Activated naive CD8-positive, alpha-beta T cell treated with anti-CD3 and anti-CD28 coated beads, Interleukin-2, amount 50 U/mL, for 24 hours (primary cell): ENCODE measurements around the gene NBPF6.
A peak's percentile ranks its signal among the peaks of the same experiment; 100 is the strongest.
"Not testable (repeated sequence)": the region's sequence is repeated elsewhere in the genome, so short reads cannot be mapped to it uniquely, and the experiment has no call there.

Experiments
- ATAC-seq: fragments of 150-1000 bp; cut with Tn5 transposase; one replicate; pipeline ENCODE4 v1.10.0; 2021
- DNase-seq: peaks from one replicate; pipeline ENCODE4 v3.0.0; 2021
- H3K27ac Mint-ChIP-seq: one replicate; pipeline ENCODE4 v1.8.0; 2021; ENCODE audit warnings: mild to moderate bottlenecking, mixed read lengths
- H3K27me3 Mint-ChIP-seq: one replicate; pipeline ENCODE4 v1.8.0; 2021; ENCODE audit warnings: mixed read lengths
- H3K36me3 Mint-ChIP-seq: one replicate; pipeline ENCODE4 v1.8.0; 2021; ENCODE audit warnings: low read depth, mixed read lengths
- H3K4me1 Mint-ChIP-seq: one replicate; pipeline ENCODE4 v1.8.0; 2021; ENCODE audit warnings: mixed read lengths
- H3K4me3 Mint-ChIP-seq: one replicate; pipeline ENCODE4 v1.8.0; 2021; ENCODE audit warnings: mild to moderate bottlenecking, moderate library complexity, mixed read lengths
- H3K9me3 Mint-ChIP-seq: one replicate; pipeline ENCODE4 v1.8.0; 2021; ENCODE audit warnings: mixed read lengths

NBPF6 gene

GRCh38 chr1:108450043-108450442, at the start of gene NBPF6:
Gene NBPF6, plus strand, starts transcription at chr1:108450343. Its CDS starts 259 bp downstream, at chr1:108450602.
- H3K4me1 Mint-ChIP-seq, DNase-seq, H3K4me3 Mint-ChIP-seq, H3K27me3 Mint-ChIP-seq, ATAC-seq, H3K27ac Mint-ChIP-seq, H3K9me3 Mint-ChIP-seq, H3K36me3 Mint-ChIP-seq: not testable (repeated sequence)

- H3K9me3 Mint-ChIP-seq, H3K4me1 Mint-ChIP-seq: not testable (repeated sequence)
Observed at GRCh38 chr1:108411098-108411833, 38.9 kb upstream of the NBPF6 start.

DNA sequence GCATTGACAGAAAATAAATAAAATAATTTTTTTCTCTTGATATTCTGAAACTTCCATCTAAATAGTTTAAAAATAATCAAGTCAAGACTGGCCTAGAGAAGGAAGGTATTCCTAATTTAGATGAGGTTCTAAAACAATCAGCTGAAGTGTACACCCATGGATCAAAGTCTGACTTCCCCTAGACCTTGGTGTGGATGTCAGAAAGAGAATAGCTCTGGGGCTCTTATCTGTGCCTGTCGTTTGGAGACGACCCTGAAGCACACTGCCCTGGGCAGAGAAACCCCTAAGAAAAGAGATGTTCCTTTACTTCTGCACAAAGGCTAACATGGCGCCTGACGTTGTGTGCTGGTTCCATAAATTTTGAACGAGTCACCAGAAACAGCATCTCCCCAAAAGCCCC, 30.0 kb upstream of the NBPF6 start:
- DNase-seq, H3K27me3 Mint-ChIP-seq, H3K4me1 Mint-ChIP-seq, H3K36me3 Mint-ChIP-seq, H3K4me3 Mint-ChIP-seq, ATAC-seq, H3K9me3 Mint-ChIP-seq, H3K27ac Mint-ChIP-seq: not testable (repeated sequence)

More at GRCh38 chr1:108411098-108411833, 38.9 kb upstream of the NBPF6 start:
- not testable (repeated sequence) for H3K4me3 Mint-ChIP-seq, ATAC-seq, DNase-seq, H3K27me3 Mint-ChIP-seq, H3K36me3 Mint-ChIP-seq, H3K27ac Mint-ChIP-seq

GRCh38 chr1:108421061-108421916, 28.9 kb upstream of the NBPF6 start:
- not testable (repeated sequence) for DNase-seq, H3K27me3 Mint-ChIP-seq, H3K36me3 Mint-ChIP-seq, H3K4me3 Mint-ChIP-seq, H3K9me3 Mint-ChIP-seq, H3K4me1 Mint-ChIP-seq, H3K27ac Mint-ChIP-seq
- peak; percentile 81 for ATAC-seq

DNA sequence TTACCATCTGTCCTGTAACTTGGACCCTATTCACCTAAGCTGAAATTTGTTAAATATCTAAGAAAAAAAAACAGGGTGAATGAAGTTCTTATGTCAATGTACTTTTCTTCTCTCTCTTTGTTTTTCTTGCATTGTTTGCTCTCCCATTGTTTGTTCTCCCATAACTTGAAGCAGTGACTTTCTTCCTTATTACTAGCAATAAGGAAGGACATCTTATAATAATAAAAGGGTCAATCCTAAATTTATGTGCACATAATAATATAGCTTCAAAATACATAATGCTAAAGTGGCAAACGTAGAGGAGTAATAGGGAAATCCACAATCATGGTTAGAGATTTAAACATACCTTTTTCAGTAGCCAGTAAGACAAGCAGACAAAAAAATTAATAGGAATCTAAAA, 23.3 kb upstream of the NBPF6 start:
- not testable (repeated sequence) for H3K36me3 Mint-ChIP-seq, H3K4me3 Mint-ChIP-seq, H3K9me3 Mint-ChIP-seq, H3K27me3 Mint-ChIP-seq, H3K4me1 Mint-ChIP-seq, DNase-seq, ATAC-seq, H3K27ac Mint-ChIP-seq

DNA sequence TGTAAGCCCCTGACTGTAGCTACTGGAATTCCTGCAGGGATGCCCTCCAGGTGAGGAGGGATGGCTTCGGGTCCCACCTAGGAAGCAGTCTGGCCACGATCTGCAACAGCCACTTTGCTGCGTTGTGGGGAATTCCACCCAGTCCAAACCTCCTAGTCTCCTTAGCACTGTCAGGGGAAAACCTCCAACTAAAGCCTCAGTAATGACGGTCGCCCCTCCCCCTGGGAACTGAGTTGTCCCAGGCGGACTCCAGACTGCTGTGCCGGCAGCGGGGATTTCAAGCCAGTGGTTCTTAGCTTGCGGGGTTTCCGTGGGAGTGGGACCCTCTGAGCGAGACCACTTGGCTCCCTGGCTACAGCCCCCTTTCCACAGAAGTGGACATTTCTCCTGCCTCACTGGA, 18.1 kb upstream of the NBPF6 start:
- DNase-seq, ATAC-seq, H3K27me3 Mint-ChIP-seq, H3K9me3 Mint-ChIP-seq, H3K27ac Mint-ChIP-seq, H3K36me3 Mint-ChIP-seq, H3K4me1 Mint-ChIP-seq, H3K4me3 Mint-ChIP-seq: not testable (repeated sequence)

- DNase-seq, ATAC-seq, H3K4me1 Mint-ChIP-seq, H3K27ac Mint-ChIP-seq, H3K36me3 Mint-ChIP-seq, H3K9me3 Mint-ChIP-seq, H3K4me3 Mint-ChIP-seq, H3K27me3 Mint-ChIP-seq: not testable (repeated sequence)
Observed at GRCh38 chr1:108433404-108433803, 16.7 kb upstream of the NBPF6 start.

- H3K27me3 Mint-ChIP-seq, H3K9me3 Mint-ChIP-seq, DNase-seq, H3K4me3 Mint-ChIP-seq, H3K36me3 Mint-ChIP-seq, H3K27ac Mint-ChIP-seq, H3K4me1 Mint-ChIP-seq: not testable (repeated sequence)
- ATAC-seq = peak; percentile 81
Observed at GRCh38 chr1:108438536-108438935, 11.6 kb upstream of the NBPF6 start.

DNA sequence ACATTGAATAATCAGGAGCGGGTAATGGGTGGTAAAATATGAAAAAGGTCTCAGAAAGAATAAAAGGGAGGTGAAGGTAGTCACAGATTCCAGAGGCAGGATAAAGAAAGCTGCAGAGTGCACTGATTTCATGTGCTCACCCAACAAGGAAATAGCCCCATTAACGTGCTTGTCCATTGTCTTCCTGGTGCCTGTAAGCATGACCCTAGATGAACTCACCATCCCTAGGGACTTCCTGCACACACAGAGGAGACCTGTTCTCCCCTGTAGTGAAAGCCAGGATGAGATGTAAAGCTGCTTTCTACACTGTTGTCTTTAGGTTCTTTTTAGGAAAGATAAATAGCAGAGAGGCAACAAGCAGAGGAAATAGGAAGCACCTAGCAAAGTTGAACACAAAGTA, 4.4 kb downstream of the NBPF6 start:
- ATAC-seq, H3K4me3 Mint-ChIP-seq, H3K36me3 Mint-ChIP-seq, H3K9me3 Mint-ChIP-seq, DNase-seq, H3K4me1 Mint-ChIP-seq, H3K27ac Mint-ChIP-seq, H3K27me3 Mint-ChIP-seq: not testable (repeated sequence)

DNA sequence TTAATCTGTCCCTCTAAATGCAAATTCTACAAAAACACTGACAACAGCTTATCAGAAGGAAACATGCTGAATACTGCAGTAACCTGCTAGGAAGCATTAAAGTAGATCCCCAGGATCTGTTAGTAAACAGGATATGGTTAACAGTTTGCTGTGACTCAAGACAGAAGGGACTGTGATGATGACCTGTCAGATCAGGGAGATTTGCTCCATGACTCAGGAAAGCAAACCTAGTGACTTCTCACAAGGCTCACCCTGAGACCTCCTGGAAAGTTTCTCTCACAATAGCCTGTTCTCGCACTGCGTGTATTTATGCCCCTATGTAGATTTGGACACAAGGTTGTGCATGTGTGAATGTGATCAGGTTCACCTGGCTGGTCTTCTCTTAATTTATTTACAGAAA, 8.5 kb downstream of the NBPF6 start:
- not testable (repeated sequence) for H3K9me3 Mint-ChIP-seq, H3K36me3 Mint-ChIP-seq
- ATAC-seq = peak; percentile 88

GRCh38 chr1:108461758-108462157, 11.6 kb downstream of the NBPF6 start:
- H3K4me3 Mint-ChIP-seq, ATAC-seq, H3K36me3 Mint-ChIP-seq, DNase-seq, H3K4me1 Mint-ChIP-seq, H3K9me3 Mint-ChIP-seq, H3K27me3 Mint-ChIP-seq, H3K27ac Mint-ChIP-seq: not testable (repeated sequence)

More for the DNA sequence above, 8.5 kb downstream of the NBPF6 start:
- not testable (repeated sequence) for H3K4me1 Mint-ChIP-seq, DNase-seq, H3K27ac Mint-ChIP-seq, H3K4me3 Mint-ChIP-seq, H3K27me3 Mint-ChIP-seq

DNA sequence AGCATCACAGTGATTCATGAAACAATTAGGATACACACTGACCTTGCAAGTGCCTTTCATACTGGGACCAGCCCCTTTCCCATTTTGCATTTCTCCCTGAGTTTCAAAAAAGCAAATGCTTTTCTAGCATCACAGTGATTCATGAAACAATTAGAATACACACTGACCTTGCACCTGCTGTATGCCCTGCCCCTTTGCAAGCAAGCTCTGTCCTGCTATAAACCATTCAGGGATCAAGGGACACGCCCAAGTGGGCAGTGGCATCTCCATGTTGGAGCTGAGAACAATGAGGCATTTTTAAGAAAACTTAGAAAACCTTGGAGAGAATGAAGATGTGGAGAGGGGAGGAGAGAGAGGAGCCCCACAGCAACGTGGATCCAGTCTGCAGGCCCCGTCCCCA, 13.8 kb downstream of the NBPF6 start:
- not testable (repeated sequence) for H3K4me1 Mint-ChIP-seq, H3K36me3 Mint-ChIP-seq

DNA sequence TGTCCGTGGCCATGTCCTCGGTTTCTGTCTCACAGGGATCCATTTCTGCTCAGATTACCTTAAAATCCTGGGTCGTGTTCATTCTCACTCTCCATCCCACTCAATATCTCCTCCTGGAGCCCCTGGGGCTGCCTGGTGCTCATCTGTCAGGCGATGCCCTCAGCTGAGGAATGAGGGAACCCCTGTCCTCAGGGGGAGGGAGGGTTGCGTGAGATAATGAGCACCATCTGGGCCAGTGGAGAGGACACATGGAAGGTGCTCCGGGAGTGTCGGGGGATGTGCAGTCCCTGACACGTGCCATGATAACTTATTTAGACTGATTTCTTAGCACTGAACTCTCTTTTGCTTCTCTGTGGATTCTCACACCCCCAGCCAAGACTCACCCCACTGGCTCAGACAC, 16.0 kb downstream of the NBPF6 start:
- not testable (repeated sequence) for ATAC-seq, DNase-seq, H3K9me3 Mint-ChIP-seq, H3K27me3 Mint-ChIP-seq, H3K4me1 Mint-ChIP-seq, H3K27ac Mint-ChIP-seq, H3K4me3 Mint-ChIP-seq, H3K36me3 Mint-ChIP-seq

More for the DNA sequence above, 13.8 kb downstream of the NBPF6 start:
- not testable (repeated sequence) for H3K9me3 Mint-ChIP-seq, ATAC-seq, H3K4me3 Mint-ChIP-seq, H3K27ac Mint-ChIP-seq, DNase-seq, H3K27me3 Mint-ChIP-seq

DNA sequence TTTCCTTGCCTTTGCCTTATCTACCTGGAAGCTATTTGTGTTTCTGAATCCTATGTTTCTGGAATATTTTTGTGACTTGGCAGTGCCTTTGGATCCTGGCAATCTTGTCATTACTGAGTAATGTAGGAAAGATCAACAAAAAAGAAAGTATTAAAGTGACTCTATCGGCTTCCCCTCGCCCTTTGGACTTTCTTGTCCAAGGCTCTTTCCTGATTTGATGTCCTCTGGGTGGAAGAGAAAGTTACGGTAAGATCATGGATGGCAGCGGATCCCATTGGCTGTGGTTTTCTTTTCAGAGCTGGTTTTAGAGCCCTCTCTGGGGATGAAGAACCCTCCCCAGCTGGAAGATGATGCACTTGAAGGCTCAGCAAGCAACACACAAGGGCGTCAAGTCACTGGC, 17.0 kb downstream of the NBPF6 start:
- H3K36me3 Mint-ChIP-seq, ATAC-seq, H3K27me3 Mint-ChIP-seq, DNase-seq, H3K27ac Mint-ChIP-seq, H3K4me1 Mint-ChIP-seq, H3K9me3 Mint-ChIP-seq, H3K4me3 Mint-ChIP-seq: not testable (repeated sequence)

- not testable (repeated sequence) for H3K9me3 Mint-ChIP-seq, H3K4me1 Mint-ChIP-seq, H3K27ac Mint-ChIP-seq, ATAC-seq, H3K4me3 Mint-ChIP-seq, H3K36me3 Mint-ChIP-seq, DNase-seq
- peaks cover 14% of the 10 kb centered on the region for H3K27me3 Mint-ChIP-seq
Observed at GRCh38 chr1:108470750-108471149, 20.6 kb downstream of the NBPF6 start.
